Neutrophil (primary cell): ENCODE measurements around the gene TUBB1.

Experiments
- H3K27ac ChIP-seq: fragments of 200-600 bp; sonication (generic); 2 replicates; pipeline ENCODE4 v1.5.1; 2016; ENCODE audit warnings: mild to moderate bottlenecking, moderate library complexity
- H3K27me3 ChIP-seq: fragments of 200-600 bp; sonication (generic); 2 replicates; pipeline ENCODE4 v1.6.0; 2016; ENCODE audit warnings: mild to moderate bottlenecking
- H3K36me3 ChIP-seq: fragments of 200-600 bp; sonication (generic); 2 replicates; pipeline ENCODE4 v1.5.1; 2017
- H3K4me1 ChIP-seq, 2 experiments: fragments of 200-600 bp in 1 of 2; sonication (generic) in 1 of 2; 1 replicate in 1 of 2; 2 replicates in 1 of 2; pipeline versions ENCODE4 v1.5.1 to v1.6.1; 2013 to 2016; ENCODE audit warnings: low read depth in 1 of 2, low read length in 1 of 2, mild to moderate bottlenecking in 1 of 2, moderate library complexity in 1 of 2; ENCODE audit not compliant: control insufficient read depth in 1 of 2, insufficient read depth in 1 of 2
- H3K4me3 ChIP-seq, 2 experiments: fragments of 200-600 bp in 1 of 2; sonication (generic) in 1 of 2; 1 replicate in 1 of 2; 2 replicates in 1 of 2; pipeline ENCODE4 v1.5.1; 2013 to 2016; ENCODE audit warnings: low read depth in 1 of 2, low read length in 1 of 2, mild to moderate bottlenecking in 1 of 2, moderate library complexity in 1 of 2
- H3K9me3 ChIP-seq: fragments of 200-600 bp; sonication (generic); 2 replicates; pipeline ENCODE4 v1.5.1; 2016
- TF ChIP-seq, protein P1 (sequence below): fragments of 200-600 bp; sonication (generic); IDR thresholded peaks from 2 replicates; pipeline ENCODE4 v1.5.1; 2016; ENCODE audit warnings: antibody characterized with exemption

The TUBB1 gene

DNA sequence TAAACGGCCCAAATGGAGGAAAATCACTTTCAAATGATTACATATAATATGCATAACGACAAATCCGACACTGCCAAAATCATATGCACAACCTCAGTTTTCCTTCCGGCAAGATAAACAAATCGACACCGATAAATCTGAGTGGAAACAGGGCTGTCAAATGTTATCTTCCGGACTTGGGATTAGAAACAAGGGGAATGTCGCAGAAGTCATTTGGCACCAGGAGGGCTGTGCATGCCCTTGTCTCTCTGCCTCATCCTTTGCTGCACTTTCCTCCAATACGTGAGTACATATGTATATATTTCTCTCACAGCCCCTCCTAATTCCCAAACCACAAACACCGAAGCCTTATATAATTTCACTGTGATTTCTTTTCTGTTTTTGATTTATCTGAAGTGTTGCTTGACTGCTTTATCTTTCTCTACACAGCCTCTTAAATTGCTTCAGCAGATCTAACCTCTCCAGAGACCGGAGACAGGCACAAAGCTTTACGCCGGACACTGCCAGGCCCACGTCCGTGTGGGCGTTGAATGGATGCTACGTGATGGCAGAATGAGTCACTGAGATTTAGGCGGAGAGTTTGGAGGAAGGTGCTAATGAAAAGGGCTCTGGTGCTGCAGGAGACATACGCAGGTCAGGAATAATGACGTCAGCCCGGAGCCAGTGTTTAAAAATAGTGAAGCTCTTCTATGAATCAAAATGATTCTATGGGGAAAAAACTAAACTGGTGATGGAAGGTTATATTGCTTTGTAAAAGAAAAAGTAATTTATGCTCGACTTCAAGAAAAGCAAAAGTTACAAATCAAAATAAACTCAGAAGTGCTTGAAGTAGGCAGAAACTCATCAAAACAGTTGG, 44.4 kb downstream of the TUBB1 start:
- Histone ChIP-seq H3K9me3 (no peaks in the 10 kb centered on the region), H3K4me3 (no peak overlapping the region), H3K36me3 (no peaks in the 10 kb centered on the region), H3K27ac (no peak overlapping the region), H3K4me1 (no peaks in the 10 kb centered on the region), H3K27me3 (peaks cover 86% of the 10 kb centered on the region)
- TF ChIP-seq, protein P1, sequence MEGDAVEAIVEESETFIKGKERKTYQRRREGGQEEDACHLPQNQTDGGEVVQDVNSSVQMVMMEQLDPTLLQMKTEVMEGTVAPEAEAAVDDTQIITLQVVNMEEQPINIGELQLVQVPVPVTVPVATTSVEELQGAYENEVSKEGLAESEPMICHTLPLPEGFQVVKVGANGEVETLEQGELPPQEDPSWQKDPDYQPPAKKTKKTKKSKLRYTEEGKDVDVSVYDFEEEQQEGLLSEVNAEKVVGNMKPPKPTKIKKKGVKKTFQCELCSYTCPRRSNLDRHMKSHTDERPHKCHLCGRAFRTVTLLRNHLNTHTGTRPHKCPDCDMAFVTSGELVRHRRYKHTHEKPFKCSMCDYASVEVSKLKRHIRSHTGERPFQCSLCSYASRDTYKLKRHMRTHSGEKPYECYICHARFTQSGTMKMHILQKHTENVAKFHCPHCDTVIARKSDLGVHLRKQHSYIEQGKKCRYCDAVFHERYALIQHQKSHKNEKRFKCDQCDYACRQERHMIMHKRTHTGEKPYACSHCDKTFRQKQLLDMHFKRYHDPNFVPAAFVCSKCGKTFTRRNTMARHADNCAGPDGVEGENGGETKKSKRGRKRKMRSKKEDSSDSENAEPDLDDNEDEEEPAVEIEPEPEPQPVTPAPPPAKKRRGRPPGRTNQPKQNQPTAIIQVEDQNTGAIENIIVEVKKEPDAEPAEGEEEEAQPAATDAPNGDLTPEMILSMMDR = no peak

DNA sequence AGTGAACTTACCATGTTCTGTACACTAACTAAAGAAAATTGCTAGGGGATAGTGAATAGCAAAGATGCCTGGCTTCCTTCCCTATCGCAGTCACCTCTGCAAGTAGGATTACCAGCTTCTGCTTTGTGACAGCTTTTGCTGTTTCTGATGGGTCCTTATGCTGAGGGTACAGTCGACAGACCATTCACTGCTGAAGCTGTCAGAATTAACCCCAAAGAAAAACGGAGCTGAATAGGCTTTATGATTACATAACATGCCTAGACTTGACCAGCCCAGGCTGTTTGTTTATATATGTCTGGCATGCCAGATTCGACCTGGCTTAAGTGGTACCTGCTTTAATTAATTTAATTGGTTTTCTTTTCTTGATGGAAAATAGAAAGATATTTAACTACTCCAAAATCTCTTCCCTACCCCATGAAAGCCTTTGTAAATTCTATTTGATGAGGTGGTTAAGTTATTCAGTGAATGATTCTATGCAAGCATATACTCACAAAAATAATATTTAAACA, 45.0 kb downstream of the TUBB1 start:
- Histone ChIP-seq H3K27me3 (peaks cover 87% of the 10 kb centered on the region), H3K4me3 (no peak overlapping the region), H3K9me3 (no peaks in the 10 kb centered on the region), H3K36me3 (no peaks in the 10 kb centered on the region), H3K27ac (no peak overlapping the region), H3K4me1 (no peaks in the 10 kb centered on the region)
- TF ChIP-seq, protein P1 = no peak

- Histone ChIP-seq H3K36me3 (no peaks in the 10 kb centered on the region), H3K27ac (no peak overlapping the region), H3K4me1 (no peaks in the 10 kb centered on the region), H3K4me3 (no peak overlapping the region), H3K27me3 (peaks cover 74% of the 10 kb centered on the region), H3K9me3 (no peaks in the 10 kb centered on the region)
- TF ChIP-seq, protein P1 = no peak
Observed at GRCh38 chr20:59068534-59068933, 49.3 kb downstream of the TUBB1 start.

DNA sequence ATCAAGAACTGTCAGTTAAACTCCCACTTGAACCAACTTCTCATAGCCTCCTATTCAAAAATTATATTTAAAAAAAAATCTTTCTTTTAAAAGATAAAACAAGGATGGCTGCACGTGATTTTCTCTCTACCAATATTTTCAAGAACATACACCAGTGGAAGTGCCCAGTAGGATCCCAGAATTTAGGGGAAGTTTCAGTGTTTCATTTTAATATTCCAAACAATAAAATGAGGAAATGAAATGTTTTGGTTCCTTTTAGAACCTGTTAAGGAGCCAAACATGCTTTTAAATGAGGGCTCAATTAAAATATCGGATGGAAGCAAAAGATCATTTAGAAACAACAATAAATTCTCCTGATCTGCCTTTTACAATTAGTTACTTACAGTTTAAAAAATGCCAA, 49.8 kb downstream of the TUBB1 start:
- Histone ChIP-seq H3K36me3 (no peaks in the 10 kb centered on the region), H3K27me3 (peaks cover 74% of the 10 kb centered on the region), H3K4me3 (no peak overlapping the region), H3K4me1 (no peaks in the 10 kb centered on the region), H3K9me3 (no peaks in the 10 kb centered on the region), H3K27ac (no peak overlapping the region)
- TF ChIP-seq, protein P1 = no peak

DNA sequence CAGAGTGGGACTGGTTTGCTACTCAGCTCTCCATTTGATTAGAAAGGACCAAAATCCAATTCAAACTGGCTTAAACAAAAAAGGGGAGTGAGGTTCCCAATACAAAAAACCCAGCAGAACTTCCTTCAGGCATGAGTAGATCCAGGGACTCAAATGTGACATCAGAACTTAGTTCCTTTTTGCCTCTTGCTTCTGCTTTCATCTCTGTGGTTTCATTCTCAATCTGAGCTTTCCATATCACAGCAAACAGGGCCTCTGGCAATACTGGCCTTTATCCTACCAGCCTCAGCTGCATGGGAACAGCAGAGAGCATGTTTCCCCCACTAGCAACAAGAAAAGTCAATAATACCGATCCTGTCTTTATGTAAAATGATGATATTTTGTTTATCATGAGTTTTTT, 52.0 kb downstream of the TUBB1 start:
- H3K27me3 ChIP-seq = peaks cover 75% of the 10 kb centered on the region
- no peaks in the 10 kb centered on the region for H3K4me1 ChIP-seq
- no peaks in the 10 kb centered on the region for H3K36me3 ChIP-seq
- TF ChIP-seq, protein P1 = no peak
- H3K4me3 ChIP-seq = no peak overlapping the region
- no peaks in the 10 kb centered on the region for H3K9me3 ChIP-seq
- H3K27ac ChIP-seq = no peak overlapping the region
